ENCODE data around the gene GATAD2A. TPM values are rescaled to one million over a fixed set of nuclear protein-coding genes. Genes with fewer than 3 reads are reported as not detected.

The GATAD2A gene
- total and polyA plus RNA-seq, 2 donors from 2014 or later, result 18.0 to 91.0 TPM

DNA sequence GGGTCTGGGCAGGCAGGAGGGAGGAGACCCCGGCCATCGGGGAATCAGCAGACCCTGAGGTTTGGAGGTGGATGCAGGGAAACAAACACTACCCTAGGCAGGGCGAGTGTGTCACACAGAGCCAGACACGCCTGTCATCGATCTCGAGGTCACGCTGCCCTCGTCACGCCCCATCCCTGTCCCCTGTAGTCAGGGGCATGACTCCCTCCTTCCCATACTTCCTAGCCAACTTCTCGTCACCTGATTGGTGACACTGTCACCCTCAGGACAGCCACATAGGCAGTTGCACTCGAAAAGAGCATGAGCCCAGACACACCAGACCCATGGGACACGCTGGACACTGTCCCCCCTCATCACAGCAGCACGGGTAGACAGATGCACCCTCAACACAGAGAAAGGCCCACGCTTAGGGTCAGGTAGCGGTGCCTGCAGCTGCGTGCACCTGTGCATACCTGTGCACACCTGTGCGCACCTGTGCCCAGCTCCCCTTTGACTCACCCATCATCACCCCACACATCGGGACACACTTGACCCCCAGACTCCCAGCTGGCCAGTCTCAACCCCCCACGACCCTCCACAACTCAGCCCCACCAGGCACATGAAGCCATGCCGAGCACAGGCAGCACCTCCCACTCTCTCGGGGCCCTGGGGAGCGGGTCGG lies 144.5 kb downstream of the GATAD2A start:
- intact Hi-C loops (cut with DNase I), result no loop called here
- H3K9me3 ChIP-seq (ENCODE audit: control insufficient read depth in 2 of 3, insufficient read depth in 1 of 3, low read length in 3 of 3), result no peaks in the 10 kb centered on the region
- no peak overlapping the region for H3K9ac ChIP-seq (ENCODE audit: low read length in 3 of 3)
- H3K27ac ChIP-seq (ENCODE audit: low read depth in 2 of 2, low read length in 2 of 2), result no peak overlapping the region
- FAIRE-seq, result no peak
- H3K4me1 ChIP-seq (ENCODE audit: control insufficient read depth in 2 of 3, insufficient read depth in 2 of 3, low read depth in 1 of 3, low read length in 3 of 3), result no peaks in the 10 kb centered on the region
- H3K4me3 ChIP-seq (ENCODE audit: low read length in 3 of 3), result no peak overlapping the region
- no peak for TF ChIP-seq CTCF (IDR thresholded peaks at IDR 0.05; ENCODE audit: borderline replicate concordance, extremely low read depth, insufficient read depth)
- H3K36me3 ChIP-seq (ENCODE audit: control insufficient read depth in 2 of 3, insufficient read depth in 3 of 3, low read length in 3 of 3), result no peaks in the 10 kb centered on the region
- peak in 2 of 5 donors; percentile 45 to 60 for DNase-seq
- no peaks in the 10 kb centered on the region for H3K27me3 ChIP-seq (ENCODE audit: control insufficient read depth, insufficient read depth, low read length)

- Histone ChIP-seq H3K4me3 (ENCODE audit: low read length in 3 of 3) (no peak overlapping the region), H3K27me3 (ENCODE audit: control insufficient read depth, insufficient read depth, low read length) (no peaks in the 10 kb centered on the region), H3K9ac (ENCODE audit: low read length in 3 of 3) (no peak overlapping the region), H3K27ac (ENCODE audit: low read depth in 2 of 2, low read length in 2 of 2) (no peak overlapping the region), H3K9me3 (ENCODE audit: control insufficient read depth in 2 of 3, insufficient read depth in 1 of 3, low read length in 3 of 3) (no peaks in the 10 kb centered on the region), H3K4me1 (ENCODE audit: control insufficient read depth in 2 of 3, insufficient read depth in 2 of 3, low read depth in 1 of 3, low read length in 3 of 3) (no peaks in the 10 kb centered on the region), H3K36me3 (ENCODE audit: control insufficient read depth in 2 of 3, insufficient read depth in 3 of 3, low read length in 3 of 3) (no peaks in the 10 kb centered on the region)
- no peak for TF ChIP-seq CTCF (IDR thresholded peaks at IDR 0.05; ENCODE audit: borderline replicate concordance, extremely low read depth, insufficient read depth)
- no peak for DNase-seq
- intact Hi-C loops (cut with DNase I), result no loop called here
- no peak for FAIRE-seq
These were observed 145.0 kb downstream of the GATAD2A start for GRCh38 chr19:19550485-19550929.

DNA sequence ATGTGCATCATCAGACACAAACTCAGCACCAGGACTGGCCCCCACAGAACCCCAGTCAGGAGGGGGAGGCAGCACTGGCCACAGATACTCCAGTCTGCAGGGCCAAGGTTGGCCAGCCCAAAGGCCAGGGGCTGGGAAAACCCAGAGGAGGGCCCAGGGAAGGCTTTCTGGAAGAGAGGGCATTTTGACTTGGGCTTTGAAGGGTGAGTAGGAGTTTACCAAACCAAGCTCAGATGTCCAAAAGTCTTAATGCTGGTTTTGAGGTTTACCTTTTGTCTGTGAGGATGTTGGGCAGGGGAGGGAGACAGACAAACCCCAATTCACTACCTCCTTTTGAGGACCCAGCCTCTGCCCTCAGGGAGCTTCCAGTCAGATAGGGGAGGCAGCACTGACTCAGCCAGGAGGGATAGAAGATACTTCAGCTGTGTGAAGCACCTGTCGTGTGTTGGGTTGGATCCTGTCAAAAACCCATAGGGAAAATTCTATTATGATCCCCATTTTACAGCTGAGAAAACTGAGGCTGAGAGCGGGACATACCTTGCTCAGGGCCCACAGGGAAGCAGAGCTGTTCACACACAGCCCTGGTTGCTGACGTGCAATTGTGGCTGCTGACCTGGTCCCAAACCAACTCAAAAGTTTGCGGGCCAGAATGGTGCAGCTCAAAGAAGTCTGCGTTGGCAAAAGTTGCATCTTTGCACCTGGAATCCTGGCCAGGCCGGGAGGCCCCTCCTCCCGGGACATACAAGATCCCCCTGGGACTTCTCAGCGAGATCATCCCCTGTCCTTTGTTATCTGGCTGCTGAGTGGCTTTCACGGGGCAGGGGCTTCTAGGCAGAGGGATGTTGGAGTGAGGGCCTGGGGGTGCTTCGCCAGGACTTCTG lies 145.7 kb downstream of the GATAD2A start:
- Histone ChIP-seq H3K4me1 (ENCODE audit: control insufficient read depth in 2 of 3, insufficient read depth in 2 of 3, low read depth in 1 of 3, low read length in 3 of 3) (no peaks in the 10 kb centered on the region), H3K9me3 (ENCODE audit: control insufficient read depth in 2 of 3, insufficient read depth in 1 of 3, low read length in 3 of 3) (no peaks in the 10 kb centered on the region), H3K9ac (ENCODE audit: low read length in 3 of 3) (no peak overlapping the region), H3K36me3 (ENCODE audit: control insufficient read depth in 2 of 3, insufficient read depth in 3 of 3, low read length in 3 of 3) (no peaks in the 10 kb centered on the region), H3K4me3 (ENCODE audit: low read length in 3 of 3) (no peak overlapping the region), H3K27ac (ENCODE audit: low read depth in 2 of 2, low read length in 2 of 2) (no peak overlapping the region), H3K27me3 (ENCODE audit: control insufficient read depth, insufficient read depth, low read length) (no peaks in the 10 kb centered on the region)
- DNase-seq (no peak), FAIRE-seq (no peak)
- no peak for TF ChIP-seq CTCF (IDR thresholded peaks at IDR 0.05; ENCODE audit: borderline replicate concordance, extremely low read depth, insufficient read depth)
- intact Hi-C loops (cut with DNase I), result no loop called here

All from kidney (tissue), 14 donors.